SU-DHL-6 (cell line): Measurements from ENCODE around the gene FGD5.

Experiments used
- H2AFZ ChIP-seq: fragments of 200-600 bp; sonication (generic); 2 replicates; pipeline ENCODE4 v1.6.1; 2014; ENCODE audit warnings: low read depth, mild to moderate bottlenecking, moderate library complexity, mixed read lengths, antibody characterized with exemption, low read length; ENCODE audit not compliant: severe bottlenecking
- H3F3A ChIP-seq: fragments of 200-600 bp; shearing (Covaris generic); 2 replicates; pipeline ENCODE4 v1.6.0; 2016; ENCODE audit warnings: antibody characterized with exemption, mild to moderate bottlenecking; ENCODE audit not compliant: insufficient read depth
- H3K27ac ChIP-seq: fragments of 200-600 bp; sonication (generic); 2 replicates; pipeline ENCODE4 v1.5.1; 2016; ENCODE audit warnings: low read depth, mild to moderate bottlenecking, low read length, moderate library complexity, mixed read lengths
- H3K27me3 ChIP-seq: fragments of 200-600 bp; sonication (generic), shearing (Covaris generic); 2 replicates; pipeline ENCODE4 v1.6.0; 2014; ENCODE audit warnings: mild to moderate bottlenecking, low read length
- H3K36me3 ChIP-seq: fragments of 200-600 bp; sonication (generic); 2 replicates; pipeline ENCODE4 v1.6.1; 2014; ENCODE audit warnings: mild to moderate bottlenecking, low read length, mixed read lengths
- H3K4me2 ChIP-seq: fragments of 300-600, 200-600 bp; shearing (Covaris generic), sonication (generic); 2 replicates; pipeline ENCODE4 v1.6.0; 2014; ENCODE audit warnings: low read length, low read depth, mild to moderate bottlenecking; ENCODE audit not compliant: poor library complexity, severe bottlenecking
- H3K4me3 ChIP-seq: fragments of 200-600 bp; sonication (generic); 2 replicates; pipeline ENCODE4 v1.5.1; 2014; ENCODE audit warnings: antibody characterized with exemption, low read length, mild to moderate bottlenecking, mixed read lengths; ENCODE audit not compliant: insufficient read depth, poor library complexity, severe bottlenecking
- H3K79me2 ChIP-seq: fragments of 200-600 bp; sonication (generic); 2 replicates; pipeline ENCODE4 v1.6.1; 2014; ENCODE audit warnings: mild to moderate bottlenecking, low read length, moderate library complexity; ENCODE audit not compliant: insufficient read depth
- H3K9ac ChIP-seq: fragments of 200-600 bp; sonication (generic); 2 replicates; pipeline ENCODE4 v1.7.0; 2014; ENCODE audit warnings: mild to moderate bottlenecking, low read length
- H3K9me2 ChIP-seq: fragments of 200-600 bp; sonication (generic); replicated peaks from 2 replicates; pipeline ENCODE4 v1.6.1; 2014; ENCODE audit warnings: low read length; ENCODE audit not compliant: insufficient read depth
- H3K9me3 ChIP-seq: fragments of 200-600 bp; sonication (generic); 2 replicates; pipeline ENCODE4 v1.6.1; 2014; ENCODE audit warnings: low read length, mixed read lengths; ENCODE audit not compliant: insufficient read depth
- H4K20me1 ChIP-seq: fragments of 200-600 bp; sonication (generic); 2 replicates; pipeline ENCODE4 v1.6.1; 2014; ENCODE audit warnings: low read depth, mild to moderate bottlenecking, antibody characterized with exemption, low read length, moderate library complexity, mixed read lengths
- EZH2phosphoT487 ChIP-seq: fragments of 200-600 bp; sonication (generic), shearing (Covaris generic); conservative IDR thresholded peaks from 2 replicates; pipeline ENCODE4 v1.6.1; 2018; ENCODE audit warnings: mild to moderate bottlenecking, antibody characterized with exemption, low read length, moderate library complexity, mixed read lengths
- TF ChIP-seq, protein P1 (sequence below): fragments of 200-600 bp; sonication (generic); IDR thresholded peaks from one replicate; pipeline ENCODE4 v1.5.1; 2017; ENCODE audit warnings: antibody characterized with exemption, mild to moderate bottlenecking, low read length, moderate library complexity; ENCODE audit not compliant: insufficient read depth, poor library complexity, severe bottlenecking

FGD5 gene

DNA sequence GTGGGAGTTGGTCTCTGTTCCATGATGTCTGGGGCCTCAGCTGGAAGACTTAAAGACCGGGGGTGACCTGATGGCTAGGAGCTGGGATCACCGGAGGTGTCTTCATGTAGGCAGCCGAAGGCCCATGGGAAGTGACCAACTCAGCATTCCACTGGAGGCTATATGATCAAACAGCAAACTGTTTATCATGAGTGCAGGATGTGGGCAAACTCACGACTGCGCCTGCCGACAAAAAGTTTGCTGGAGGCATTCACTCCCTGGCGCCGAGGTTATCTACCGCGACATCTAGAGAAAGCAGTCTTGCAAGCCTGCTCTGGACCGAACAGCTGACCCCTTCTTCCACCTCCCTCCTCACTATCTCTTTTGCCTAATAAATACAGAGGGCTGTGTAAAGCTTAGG, 65.9 kb downstream of the FGD5 start:
- Histone ChIP-seq H3K27me3 (no peaks in the 10 kb centered on the region), H3F3A (no peaks in the 10 kb centered on the region), H3K4me2 (no peak overlapping the region), H3K9me3 (no peaks in the 10 kb centered on the region), H3K9ac (no peak overlapping the region), H3K27ac (no peak overlapping the region), H2AFZ (no peak overlapping the region), H3K36me3 (no peaks in the 10 kb centered on the region), H3K9me2 (no peaks in the 10 kb centered on the region), H3K4me3 (no peak overlapping the region), H4K20me1 (no peaks in the 10 kb centered on the region), H3K79me2 (no peaks in the 10 kb centered on the region)
- no peak for TF ChIP-seq EZH2phosphoT487
- TF ChIP-seq, protein P1, sequence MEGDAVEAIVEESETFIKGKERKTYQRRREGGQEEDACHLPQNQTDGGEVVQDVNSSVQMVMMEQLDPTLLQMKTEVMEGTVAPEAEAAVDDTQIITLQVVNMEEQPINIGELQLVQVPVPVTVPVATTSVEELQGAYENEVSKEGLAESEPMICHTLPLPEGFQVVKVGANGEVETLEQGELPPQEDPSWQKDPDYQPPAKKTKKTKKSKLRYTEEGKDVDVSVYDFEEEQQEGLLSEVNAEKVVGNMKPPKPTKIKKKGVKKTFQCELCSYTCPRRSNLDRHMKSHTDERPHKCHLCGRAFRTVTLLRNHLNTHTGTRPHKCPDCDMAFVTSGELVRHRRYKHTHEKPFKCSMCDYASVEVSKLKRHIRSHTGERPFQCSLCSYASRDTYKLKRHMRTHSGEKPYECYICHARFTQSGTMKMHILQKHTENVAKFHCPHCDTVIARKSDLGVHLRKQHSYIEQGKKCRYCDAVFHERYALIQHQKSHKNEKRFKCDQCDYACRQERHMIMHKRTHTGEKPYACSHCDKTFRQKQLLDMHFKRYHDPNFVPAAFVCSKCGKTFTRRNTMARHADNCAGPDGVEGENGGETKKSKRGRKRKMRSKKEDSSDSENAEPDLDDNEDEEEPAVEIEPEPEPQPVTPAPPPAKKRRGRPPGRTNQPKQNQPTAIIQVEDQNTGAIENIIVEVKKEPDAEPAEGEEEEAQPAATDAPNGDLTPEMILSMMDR = no peak

- Histone ChIP-seq H3K9me2 (no peaks in the 10 kb centered on the region), H3K4me2 (no peak overlapping the region), H3K27me3 (no peaks in the 10 kb centered on the region), H3K4me3 (no peak overlapping the region), H2AFZ (no peak overlapping the region), H3K36me3 (no peaks in the 10 kb centered on the region), H3K9ac (no peak overlapping the region), H3K27ac (no peak overlapping the region), H3F3A (no peaks in the 10 kb centered on the region), H3K79me2 (no peaks in the 10 kb centered on the region), H3K9me3 (no peaks in the 10 kb centered on the region), H4K20me1 (no peaks in the 10 kb centered on the region)
- TF ChIP-seq, protein P1 = no peak
- no peak for TF ChIP-seq EZH2phosphoT487
Measured at GRCh38 chr3:14885307-14885706, 66.5 kb downstream of the FGD5 start.

DNA sequence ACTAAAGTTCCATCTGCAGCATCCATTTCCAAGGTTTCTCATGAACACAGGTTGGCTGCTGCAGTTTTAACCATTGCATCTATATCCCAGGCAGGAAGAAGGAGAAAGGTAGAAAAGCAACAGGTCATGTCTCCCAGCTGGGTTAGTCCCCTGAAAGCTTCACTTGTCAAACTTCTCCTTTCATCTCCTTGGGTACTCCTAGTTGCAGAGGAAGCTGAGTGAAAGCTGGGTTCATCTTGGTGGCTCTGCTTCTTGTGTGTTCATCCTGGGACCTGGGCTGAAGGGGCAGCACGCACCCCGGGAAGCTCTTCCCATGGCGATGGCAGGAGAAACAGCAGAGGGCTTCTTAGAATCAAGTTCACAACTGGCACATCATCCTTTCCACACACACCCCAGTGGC, 67.3 kb downstream of the FGD5 start:
- H3K4me3 ChIP-seq = no peak overlapping the region
- H4K20me1 ChIP-seq = no peaks in the 10 kb centered on the region
- no peaks in the 10 kb centered on the region for H3K36me3 ChIP-seq
- no peaks in the 10 kb centered on the region for H3F3A ChIP-seq
- TF ChIP-seq, protein P1 = no peak
- no peak for TF ChIP-seq EZH2phosphoT487
- no peaks in the 10 kb centered on the region for H3K27me3 ChIP-seq
- H3K79me2 ChIP-seq = no peaks in the 10 kb centered on the region
- H3K4me2 ChIP-seq = no peak overlapping the region
- H3K9me3 ChIP-seq = no peaks in the 10 kb centered on the region
- H3K9ac ChIP-seq = no peak overlapping the region
- H3K27ac ChIP-seq = no peak overlapping the region
- H2AFZ ChIP-seq = no peak overlapping the region
- no peaks in the 10 kb centered on the region for H3K9me2 ChIP-seq
